RWPE1 (cell line): ENCODE data around the gene PHKB.

Source experiments
- CTCF ChIA-PET: fragments of 350-600 bp; sonication (Branson Sonifier 250); formaldehyde crosslinking; extraction: SDS; loops from one replicate; lab custom pipeline; 2021; lab: Yijun Ruan, JAX
- POLR2A ChIA-PET: fragments of 400-600 bp; formaldehyde crosslinking; extraction: SDS; loops from one replicate; lab custom pipeline; 2020; ENCODE audit warnings: antibody characterized with exemption; ENCODE audit not compliant: low non-redundant PET; lab: Yijun Ruan, JAX
- DNase-seq: peaks from one replicate; pipeline ENCODE4 v3.0.0; 2012; ENCODE audit warnings: low spot score
- H3K27ac ChIP-seq: fragments of 450-650 bp; 2 replicates; pipeline ENCODE4 v1.5.1; 2017
- TF ChIP-seq, protein P1 (sequence below): fragments of 450-650 bp; conservative IDR thresholded peaks from 2 replicates; pipeline ENCODE4 v1.5.1; 2017; ENCODE audit warnings: low read depth, mild to moderate bottlenecking

PHKB gene

DNA sequence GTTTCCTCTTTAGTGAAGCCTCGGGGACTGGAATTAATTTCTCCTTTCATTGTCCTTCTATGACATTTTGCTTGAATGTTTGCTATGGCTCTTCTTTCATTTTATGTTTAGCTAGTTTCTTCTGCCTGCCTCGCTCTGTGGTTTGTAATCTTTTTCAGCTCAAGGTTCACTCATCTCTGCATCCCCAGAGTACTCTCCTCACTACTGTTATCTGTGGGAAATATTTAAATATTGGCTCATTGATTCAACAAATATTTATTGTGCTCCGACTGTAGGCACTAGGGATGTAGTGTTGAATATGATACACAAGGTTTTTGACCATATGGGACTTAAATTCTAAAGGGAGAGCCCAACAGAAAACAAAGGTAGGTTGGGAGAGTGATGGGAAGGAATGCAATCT, 195.9 kb downstream of the PHKB start:
- H3K27ac ChIP-seq = no peak overlapping the region
- CTCF ChIA-PET = no interaction called here
- DNase-seq = no peak
- TF ChIP-seq, protein P1, sequence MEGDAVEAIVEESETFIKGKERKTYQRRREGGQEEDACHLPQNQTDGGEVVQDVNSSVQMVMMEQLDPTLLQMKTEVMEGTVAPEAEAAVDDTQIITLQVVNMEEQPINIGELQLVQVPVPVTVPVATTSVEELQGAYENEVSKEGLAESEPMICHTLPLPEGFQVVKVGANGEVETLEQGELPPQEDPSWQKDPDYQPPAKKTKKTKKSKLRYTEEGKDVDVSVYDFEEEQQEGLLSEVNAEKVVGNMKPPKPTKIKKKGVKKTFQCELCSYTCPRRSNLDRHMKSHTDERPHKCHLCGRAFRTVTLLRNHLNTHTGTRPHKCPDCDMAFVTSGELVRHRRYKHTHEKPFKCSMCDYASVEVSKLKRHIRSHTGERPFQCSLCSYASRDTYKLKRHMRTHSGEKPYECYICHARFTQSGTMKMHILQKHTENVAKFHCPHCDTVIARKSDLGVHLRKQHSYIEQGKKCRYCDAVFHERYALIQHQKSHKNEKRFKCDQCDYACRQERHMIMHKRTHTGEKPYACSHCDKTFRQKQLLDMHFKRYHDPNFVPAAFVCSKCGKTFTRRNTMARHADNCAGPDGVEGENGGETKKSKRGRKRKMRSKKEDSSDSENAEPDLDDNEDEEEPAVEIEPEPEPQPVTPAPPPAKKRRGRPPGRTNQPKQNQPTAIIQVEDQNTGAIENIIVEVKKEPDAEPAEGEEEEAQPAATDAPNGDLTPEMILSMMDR = no peak
- POLR2A ChIA-PET = no interaction called here

DNA sequence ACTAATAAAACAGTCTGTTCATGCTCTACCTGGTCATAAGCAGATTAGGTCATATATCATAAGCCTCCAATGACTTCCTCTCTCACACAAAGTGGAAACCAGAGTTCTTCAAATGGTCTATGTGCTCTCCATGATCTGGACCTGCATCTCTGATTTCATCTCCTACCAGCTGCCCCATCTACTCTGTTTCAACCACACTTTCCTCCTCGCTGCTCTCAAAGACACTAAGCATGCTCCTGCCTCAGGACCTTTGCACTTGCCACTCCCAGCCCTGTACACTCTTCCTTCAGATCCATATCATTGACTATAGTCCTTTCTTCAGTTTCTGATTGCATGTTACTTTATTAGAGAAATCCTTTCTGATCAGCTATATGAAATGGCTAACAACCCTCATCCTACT, 196.8 kb downstream of the PHKB start:
- DNase-seq = no peak
- H3K27ac ChIP-seq = no peak overlapping the region
- ChIA-PET POLR2A (no interaction called here), CTCF (interaction anchor here (0.9 kb wide), 1 partner anchor 22 kb away, joined by 3 read pairs; no protein-coding TSS in a partner anchor)
- TF ChIP-seq, protein P1 = no peak

DNA sequence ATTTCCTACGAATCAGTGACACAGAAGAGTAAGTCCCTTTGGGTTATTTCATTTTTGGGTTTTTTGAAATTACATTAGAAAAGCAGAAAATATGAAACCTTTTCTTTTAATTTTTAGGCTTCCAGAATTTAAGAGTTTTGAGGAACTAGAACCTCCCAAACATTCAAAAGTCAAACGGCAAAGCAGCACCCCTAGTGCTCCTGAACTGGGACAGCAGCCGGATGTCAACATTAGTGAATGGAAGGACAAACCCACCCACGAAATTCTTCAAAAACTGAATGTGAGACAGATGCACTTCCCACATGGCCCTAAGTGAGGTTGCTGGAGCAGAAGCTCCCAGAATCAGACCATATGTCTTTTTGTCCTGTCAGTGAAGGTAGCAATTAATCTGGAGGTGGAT, 199.4 kb downstream of the PHKB start:
- DNase-seq = no peak
- ChIA-PET CTCF (no interaction called here), POLR2A (no interaction called here)
- H3K27ac ChIP-seq = no peak overlapping the region
- TF ChIP-seq, protein P1 = no peak

DNA sequence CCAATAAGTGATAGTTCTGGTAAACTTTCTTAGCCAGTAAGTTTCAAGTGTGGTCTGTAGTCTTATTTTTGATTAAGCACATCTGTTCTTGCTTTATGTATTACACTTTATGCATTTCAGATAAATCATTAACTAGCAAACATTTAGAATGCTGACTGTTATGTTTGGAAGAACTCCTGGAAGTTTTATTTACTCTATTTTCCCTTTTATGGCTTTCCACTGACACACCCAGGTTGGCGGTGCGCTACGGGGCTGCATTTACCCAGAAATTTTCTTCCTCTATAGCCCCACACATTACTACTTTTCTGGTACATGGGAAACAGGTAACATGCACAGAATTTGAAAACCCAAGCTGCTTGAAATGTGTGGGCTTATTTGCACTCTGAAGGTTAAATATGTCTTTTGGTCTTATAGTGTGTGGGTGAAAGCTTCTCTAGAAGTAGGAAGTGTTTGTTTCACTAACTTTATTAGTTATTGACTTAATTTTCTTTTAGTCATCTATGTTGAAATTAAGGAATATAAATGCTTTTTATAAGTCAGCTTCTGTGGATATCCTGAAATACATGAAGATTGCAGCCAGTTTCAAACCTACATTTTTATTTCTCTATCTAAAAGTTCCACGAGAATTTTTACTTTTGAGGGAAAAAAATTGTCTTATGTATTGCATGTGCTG, 203.7 kb downstream of the PHKB start:
- ChIA-PET CTCF (interaction anchor here (0.9 kb wide), 1 partner anchor 12 kb away, joined by 3 read pairs; no protein-coding TSS in a partner anchor), POLR2A (no interaction called here)
- DNase-seq = no peak
- TF ChIP-seq, protein P1 = no peak
- no peak overlapping the region for H3K27ac ChIP-seq

DNA sequence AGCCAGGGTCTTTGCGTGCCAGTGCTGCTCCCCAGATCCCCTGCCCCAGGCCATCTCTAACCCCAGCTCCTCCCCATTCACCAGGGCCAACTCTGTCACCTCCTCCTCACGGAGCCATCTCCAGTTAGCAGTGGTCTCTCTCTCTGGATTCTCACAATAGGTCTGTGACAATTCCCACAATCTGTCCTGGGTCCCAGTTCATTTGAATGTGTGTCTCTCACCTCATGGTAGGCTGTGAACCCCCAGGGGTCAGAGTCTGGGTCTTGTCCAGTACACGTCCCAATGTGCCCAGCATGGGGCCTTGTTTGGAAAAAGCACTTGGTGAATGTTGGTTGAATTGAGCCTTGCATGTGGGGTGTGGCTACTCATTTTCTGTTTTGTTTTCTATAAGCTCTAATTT, 205.3 kb downstream of the PHKB start:
- POLR2A ChIA-PET = no interaction called here
- no peak for DNase-seq
- TF ChIP-seq, protein P1 = no peak
- CTCF ChIA-PET = interaction anchor here (0.6 to 0.7 kb wide), 2 partner anchors 53 to 55 kb away, joined by 3 read pairs; no protein-coding TSS in a partner anchor
- no peak overlapping the region for H3K27ac ChIP-seq

DNA sequence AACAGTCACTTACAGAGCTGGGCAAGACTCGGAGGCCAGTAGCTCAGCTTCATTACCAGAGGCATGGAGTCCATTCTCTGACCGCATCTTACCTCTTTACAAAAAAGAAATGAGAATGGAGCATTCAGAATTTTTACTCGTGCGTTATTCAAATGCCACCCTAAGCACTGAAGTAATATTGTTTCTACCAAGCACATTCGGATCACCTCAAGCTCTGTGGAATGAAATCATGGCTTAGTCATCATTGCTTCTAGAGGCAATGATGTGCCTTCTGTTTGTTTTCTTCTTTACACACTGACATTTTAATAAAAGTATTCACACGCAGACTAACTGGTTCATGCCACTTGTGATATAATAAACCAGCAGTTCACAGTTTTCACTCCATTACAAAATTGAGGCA, 206.8 kb downstream of the PHKB start:
- ChIA-PET CTCF (no interaction called here), POLR2A (no interaction called here)
- TF ChIP-seq, protein P1 = no peak
- no peak for DNase-seq
- no peak overlapping the region for H3K27ac ChIP-seq
